HG03097 (cell line): ENCODE results near the gene DHX32.

Experiments
- ATAC-seq: cut with Tn5 transposase; IDR thresholded peaks from one replicate; pipeline ENCODE4 v1.9.1; 2021; ENCODE audit not compliant: unreplicated experiment, low FRiP score

The DHX32 gene

DNA sequence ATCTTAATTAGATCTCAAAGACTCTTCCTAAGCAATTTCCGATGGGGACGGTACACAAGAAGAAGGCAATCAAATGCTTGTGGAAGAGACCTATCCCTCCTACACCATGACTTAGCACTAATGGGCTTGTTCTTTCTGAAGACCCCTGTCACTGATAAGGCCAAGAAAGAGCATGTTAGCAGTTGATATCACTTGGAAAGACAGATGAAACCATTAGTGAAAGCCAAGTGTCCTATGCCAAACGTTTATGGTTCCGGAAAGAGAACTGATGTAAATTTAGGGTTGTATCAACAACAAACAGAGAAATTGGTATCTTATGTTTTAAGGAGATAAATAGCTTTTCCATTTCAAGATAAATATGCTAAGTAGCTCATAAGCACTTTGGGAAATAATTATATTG lies 64.5 kb downstream of the DHX32 start:
- no peak for ATAC-seq

DNA sequence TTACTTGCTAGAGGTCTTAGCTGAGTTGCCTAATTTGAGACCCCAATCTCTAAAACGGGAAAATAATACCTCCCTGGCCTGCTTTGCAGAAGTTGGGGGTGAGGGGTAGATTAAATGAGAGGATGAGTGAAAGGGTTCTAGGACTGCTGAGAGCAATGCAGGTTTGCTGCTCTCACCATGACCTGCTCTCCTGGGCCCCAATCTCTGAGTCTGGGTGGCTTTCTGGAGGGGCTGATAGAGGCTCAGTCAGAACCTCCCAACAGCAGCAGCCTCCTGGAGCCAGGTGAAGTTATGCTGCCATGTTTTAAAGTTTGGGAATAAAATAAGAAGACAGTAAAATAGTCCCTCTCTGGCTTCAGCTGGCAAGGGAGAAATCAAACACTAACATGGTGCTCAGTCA lies 65.3 kb downstream of the DHX32 start:
- ATAC-seq: no peak

GRCh38 chr10:125812128-125812750 lies 68.9 kb downstream of the DHX32 start:
- ATAC-seq: no peak

DNA sequence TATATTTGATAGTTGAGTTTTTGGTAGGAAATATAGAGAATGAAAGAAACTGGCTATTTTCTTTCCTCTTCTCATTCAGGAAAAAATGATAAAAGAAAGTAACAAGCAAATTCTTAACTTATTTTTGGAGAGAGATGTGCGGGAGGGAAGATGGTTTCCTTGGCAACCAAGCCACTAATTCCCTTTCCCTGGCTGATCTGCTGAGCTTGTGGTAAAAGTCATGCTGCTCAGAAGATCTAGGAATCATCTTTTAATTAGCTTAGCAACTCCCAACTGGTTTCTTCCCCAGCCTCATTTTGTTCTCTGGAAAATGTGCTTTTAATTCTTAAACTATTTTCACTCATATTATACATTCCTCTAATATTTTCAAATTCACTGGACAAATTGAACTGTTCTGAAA lies 69.8 kb downstream of the DHX32 start:
- no peak for ATAC-seq

DNA sequence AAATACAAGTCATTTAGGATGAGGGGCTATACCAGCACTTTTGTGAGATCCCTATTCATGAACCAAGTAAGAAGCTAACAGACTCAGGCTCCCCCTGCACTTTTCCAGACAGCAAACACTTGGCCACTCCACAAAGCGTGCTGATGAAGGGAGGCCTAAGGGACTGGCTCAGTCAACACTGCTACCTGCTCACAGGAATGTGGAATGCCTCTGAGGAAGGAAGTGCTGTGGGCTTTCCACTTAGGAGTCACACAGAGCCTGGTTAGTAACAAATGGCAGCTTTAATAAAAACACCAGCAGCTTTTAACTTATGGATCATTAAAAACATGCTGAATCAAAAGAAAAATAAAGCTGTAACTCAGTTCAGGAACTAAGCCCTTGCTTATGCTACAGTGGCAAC lies 73.0 kb downstream of the DHX32 start:
- ATAC-seq: no peak

DNA sequence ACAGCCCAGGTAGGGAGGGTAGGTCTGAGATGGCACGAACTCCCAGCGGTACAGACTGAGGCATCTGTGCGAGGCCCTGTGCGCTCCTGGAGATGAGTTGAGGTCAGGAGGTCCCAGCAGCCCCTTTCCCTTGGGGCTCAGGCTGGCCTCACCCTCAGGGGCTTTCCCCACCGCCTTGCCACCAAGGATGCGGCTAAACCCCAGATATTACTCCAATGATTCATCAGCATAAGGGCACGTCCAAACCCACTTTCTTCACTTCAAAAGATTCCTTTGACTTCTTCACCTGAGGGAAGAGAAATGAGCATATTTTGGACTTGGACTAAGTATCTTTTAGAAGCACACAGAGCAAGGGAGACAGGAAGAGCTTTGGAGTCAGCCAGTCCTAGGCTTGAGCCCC lies 78.4 kb downstream of the DHX32 start:
- ATAC-seq: no peak

DNA sequence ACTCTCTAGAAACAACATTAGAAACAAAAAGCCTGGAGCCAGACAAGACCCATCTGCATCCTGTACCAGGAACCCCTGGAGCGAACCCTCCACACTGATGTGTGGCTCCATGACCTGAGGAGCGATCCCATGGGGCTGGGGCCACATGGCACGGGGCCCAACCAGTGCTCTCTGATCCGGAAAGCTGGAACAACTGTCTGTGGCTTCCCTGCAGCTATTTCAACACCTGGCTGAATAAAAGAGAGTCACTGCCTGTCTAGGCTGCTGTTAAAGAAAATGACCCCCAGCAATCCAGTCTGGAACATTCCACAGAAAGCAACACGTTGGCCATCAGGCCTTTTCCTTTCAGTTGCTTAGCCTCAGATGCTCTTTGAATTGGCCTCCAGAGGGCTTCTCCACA lies 79.0 kb downstream of the DHX32 start:
- no peak for ATAC-seq

- no peak for ATAC-seq
Observed at GRCh38 chr10:125801574-125801973, 79.5 kb downstream of the DHX32 start.

- ATAC-seq: no peak
Observed at GRCh38 chr10:125799451-125800182, 81.5 kb downstream of the DHX32 start.

DNA sequence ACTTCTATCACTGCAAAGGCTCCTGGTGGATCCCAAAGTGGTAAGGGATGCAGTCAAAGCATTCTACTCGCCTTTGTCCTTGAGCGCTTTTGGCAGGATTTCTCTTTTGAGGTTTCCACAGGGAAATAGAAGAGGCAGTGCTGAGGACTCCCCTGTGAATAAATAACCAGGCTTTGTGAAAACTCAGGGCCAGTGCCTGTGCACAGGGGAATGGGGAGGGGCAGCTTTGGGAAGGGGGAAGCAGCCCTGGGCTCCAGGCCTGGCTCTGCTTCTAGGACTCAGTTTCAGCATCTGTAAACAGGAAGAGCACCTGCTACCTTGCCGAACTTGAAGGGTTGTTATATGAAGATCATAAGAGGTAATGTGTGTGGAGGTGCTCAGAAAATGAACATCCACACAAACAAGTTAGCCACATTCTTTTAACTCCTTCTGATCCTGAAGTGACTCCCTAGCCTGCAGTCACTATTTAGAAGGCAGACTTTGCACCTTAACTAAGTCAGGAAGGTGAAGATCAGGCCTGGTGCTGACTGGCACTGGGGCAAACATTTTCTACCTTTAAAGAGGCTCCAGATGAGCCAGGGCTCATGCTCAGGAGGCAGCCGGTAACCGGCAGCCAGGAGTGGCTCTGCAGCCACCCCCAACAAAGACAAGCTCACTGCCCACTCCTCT lies 83.0 kb downstream of the DHX32 start:
- ATAC-seq: no peak

GRCh38 chr10:125797424-125797823 lies 83.7 kb downstream of the DHX32 start:
- no peak for ATAC-seq

GRCh38 chr10:125795637-125796190 lies 85.4 kb downstream of the DHX32 start:
- ATAC-seq: no peak

GRCh38 chr10:125795128-125795527 lies 86.0 kb downstream of the DHX32 start:
- ATAC-seq: no peak

DNA sequence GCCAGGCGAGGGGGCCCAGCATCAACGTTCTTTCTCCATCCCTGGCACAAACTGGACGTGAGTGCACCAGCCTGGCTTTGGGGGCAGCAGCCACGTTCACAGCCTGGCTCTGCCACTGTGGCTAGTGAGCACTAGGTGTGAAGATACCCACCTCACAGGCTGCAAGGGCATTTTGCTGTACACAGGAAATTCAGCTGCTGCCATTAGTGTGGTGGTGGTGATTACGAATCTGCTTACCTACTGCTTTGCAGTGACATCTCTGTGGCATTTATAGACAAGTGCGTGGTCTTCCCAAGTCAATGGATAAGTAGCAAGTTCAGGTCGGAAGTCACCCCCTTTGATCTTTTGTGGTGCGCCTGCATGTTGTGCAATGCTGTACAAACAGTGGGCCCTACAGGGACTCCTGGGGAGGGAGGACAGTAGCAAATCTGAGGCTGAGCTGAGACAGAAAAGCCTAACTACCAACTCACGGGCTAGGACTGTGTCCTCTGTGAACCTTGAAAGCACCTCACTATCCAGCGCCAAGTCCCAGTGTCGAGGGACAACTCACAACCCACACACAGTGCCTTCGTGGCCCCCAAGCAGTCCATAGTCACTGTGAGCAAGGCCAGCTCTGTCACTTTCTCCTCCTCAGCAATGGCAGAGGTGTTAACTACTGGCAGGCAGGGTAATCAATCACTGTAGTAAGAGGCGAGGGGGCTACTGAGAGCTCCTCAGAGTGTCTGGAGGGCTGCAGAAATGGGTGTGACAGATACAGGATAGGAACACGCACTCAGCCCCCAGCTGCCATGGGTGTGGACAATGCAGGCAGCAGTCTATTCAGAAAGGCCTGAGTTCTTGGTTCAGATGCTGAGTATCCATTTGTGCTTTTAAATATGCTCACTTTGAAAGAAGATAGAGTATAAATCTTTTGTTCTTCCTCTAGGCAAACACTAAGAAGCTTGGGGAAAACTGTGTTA lies 88.5 kb downstream of the DHX32 start:
- ATAC-seq: no peak

- ATAC-seq: no peak
Observed at GRCh38 chr10:125788156-125789034, 92.7 kb downstream of the DHX32 start.
